ENCODE results near the gene MAP3K6.

The MAP3K6 gene

GRCh38 chr1:27372808-27373690 is 6.3 kb upstream of the MAP3K6 start:
- no peak for DNase-seq (ENCODE audit: low spot score)

- no peak for DNase-seq (ENCODE audit: low spot score)
These were observed 5.5 kb upstream of the MAP3K6 start for GRCh38 chr1:27372022-27372807.

GRCh38 chr1:27368869-27369582 is 2.3 kb upstream of the MAP3K6 start:
- no peak for DNase-seq (ENCODE audit: low spot score)

- DNase-seq (ENCODE audit: low spot score), result no peak
These were observed 444 bp upstream of the MAP3K6 start for GRCh38 chr1:27367160-27367650.

GRCh38 chr1:27366113-27366410 is 699 bp downstream of the MAP3K6 start:
- DNase-seq (ENCODE audit: low spot score), result peak; percentile 26

GRCh38 chr1:27365372-27366112 is 1.2 kb downstream of the MAP3K6 start:
- peak; percentile 76 for DNase-seq (ENCODE audit: low spot score)

GRCh38 chr1:27364696-27365371 is 1.9 kb downstream of the MAP3K6 start:
- no peak for DNase-seq (ENCODE audit: low spot score)

- DNase-seq (ENCODE audit: low spot score), result no peak
These were observed 2.7 kb downstream of the MAP3K6 start for GRCh38 chr1:27363766-27364695.

GRCh38 chr1:27361553-27361952 is 5.2 kb downstream of the MAP3K6 start:
- DNase-seq (ENCODE audit: low spot score), result no peak

GRCh38 chr1:27361044-27361402 is 5.7 kb downstream of the MAP3K6 start:
- no peak for DNase-seq (ENCODE audit: low spot score)

- no peak for DNase-seq (ENCODE audit: low spot score)
These were observed 6.4 kb downstream of the MAP3K6 start for GRCh38 chr1:27360159-27361043.

GRCh38 chr1:27359822-27360158 is 7.0 kb downstream of the MAP3K6 start:
- no peak for DNase-seq (ENCODE audit: low spot score)

GRCh38 chr1:27358928-27359313 is 7.8 kb downstream of the MAP3K6 start:
- DNase-seq (ENCODE audit: low spot score), result no peak

GRCh38 chr1:27358038-27358927 is 8.5 kb downstream of the MAP3K6 start:
- no peak for DNase-seq (ENCODE audit: low spot score)

- peak; percentile 6 for DNase-seq (ENCODE audit: low spot score)
These were observed 9.3 kb downstream of the MAP3K6 start for GRCh38 chr1:27357281-27358037.

GRCh38 chr1:27356619-27357280 is 10.0 kb downstream of the MAP3K6 start:
- no peak for DNase-seq (ENCODE audit: low spot score)

- DNase-seq (ENCODE audit: low spot score), result no peak
These were observed 10.5 kb downstream of the MAP3K6 start for GRCh38 chr1:27356277-27356618.
